Non-pigmented ciliary epithelial cell (primary cell): ENCODE measurements around the gene ADRB1.

ENCODE experiments used
- DNase-seq: peaks from one replicate; pipeline ENCODE4 v3.0.0-alpha.2; 2010; ENCODE audit warnings: low read depth

ADRB1 gene

DNA sequence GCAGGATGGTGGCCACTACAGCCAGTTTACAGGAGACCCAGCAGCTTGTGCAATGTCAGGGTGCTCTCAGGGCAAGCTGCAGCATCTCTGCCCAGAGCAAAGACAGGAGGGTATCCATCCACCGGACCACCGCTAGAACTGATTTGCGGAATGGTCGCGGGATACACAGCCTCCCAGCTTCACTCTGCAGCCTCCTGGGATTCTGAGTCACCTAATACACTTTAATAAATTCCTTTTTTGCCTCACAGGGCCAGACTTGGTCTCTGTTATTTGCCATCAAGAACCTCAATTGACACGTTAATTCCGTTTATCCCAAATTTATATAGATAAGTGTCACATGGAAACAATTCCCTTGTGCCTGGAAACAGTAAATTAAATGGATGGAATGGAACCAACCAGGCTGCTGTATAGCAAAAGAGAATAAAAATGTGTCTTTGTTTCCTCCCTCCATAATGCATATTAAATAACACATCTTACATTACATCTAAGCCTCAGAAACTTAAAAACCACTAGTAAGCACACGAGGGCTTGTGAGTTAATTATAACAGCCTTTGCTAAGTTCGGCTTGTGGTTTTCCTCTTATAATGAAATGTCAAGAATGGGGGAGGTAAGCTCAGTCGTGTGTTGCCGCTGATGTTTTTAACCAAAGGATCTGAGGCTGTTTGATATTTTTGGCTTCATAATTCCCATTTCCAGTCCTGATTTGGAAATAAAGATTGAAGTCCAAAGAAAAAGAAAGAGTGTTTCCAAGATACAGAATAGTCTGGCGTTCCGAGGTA, 52.1 kb downstream of the ADRB1 start:
- no peak for DNase-seq
